AG04449 (cell line): Measurements from ENCODE around the gene DNAJB4.

Experiments used
- CTCF ChIA-PET: fragments of 350-600 bp; formaldehyde crosslinking; extraction: SDS; loops from one replicate; lab custom pipeline; 2021; ENCODE audit warnings: antibody characterized with exemption; lab: Yijun Ruan, JAX
- POLR2A ChIA-PET: fragments of 400-600, 350-600 bp; formaldehyde crosslinking; extraction: SDS; loops from one replicate; lab custom pipeline; 2020; ENCODE audit warnings: antibody characterized with exemption, inconsistent platforms; lab: Yijun Ruan, JAX
- DNase-seq: peaks from one replicate; pipeline ENCODE4 v3.0.0-alpha.2; 2010; ENCODE audit warnings: low read depth, low spot score
- H3K4me3 ChIP-seq: 2 replicates; pipeline ENCODE4 v1.5.1; 2011; ENCODE audit warnings: low read depth, mild to moderate bottlenecking, control low read depth, low read length
- CTCF ChIP-seq: IDR thresholded peaks from one replicate; pipeline ENCODE4 v1.5.1; 2011; ENCODE audit warnings: mild to moderate bottlenecking, moderate library complexity, low read length, control low read depth, inconsistent platforms; ENCODE audit not compliant: insufficient read depth; ENCODE audit errors: missing control alignments

Gene DNAJB4

GRCh38 chr1:77966291-77966690 lies 38.4 kb upstream of the DNAJB4 start:
- ChIA-PET CTCF (interaction anchor here (1.0 to 4.2 kb wide), 4 partner anchors 10 to 148 kb away, joined by 3 to 19 read pairs (median 4); no protein-coding TSS in a partner anchor), POLR2A (interaction anchor here (0.9 kb wide), 1 partner anchor 12 kb away, joined by 3 read pairs; no protein-coding TSS in a partner anchor)
- DNase-seq: no peak
- TF ChIP-seq CTCF: no peak
- no peak overlapping the region for H3K4me3 ChIP-seq

GRCh38 chr1:77970192-77970591 lies 34.5 kb upstream of the DNAJB4 start:
- DNase-seq: no peak
- H3K4me3 ChIP-seq: no peak overlapping the region
- CTCF ChIA-PET: interaction anchor here (1.0 to 1.3 kb wide), 3 partner anchors 8 to 144 kb away, joined by 3 to 5 read pairs (median 4); partner anchors contain the start of gene DNAJB4
- no peak for TF ChIP-seq CTCF
- POLR2A ChIA-PET: no interaction called here

- no peak for DNase-seq
- ChIA-PET CTCF (interaction anchor here (1.7 kb wide), 1 partner anchor 142 kb away, joined by 9 read pairs; no protein-coding TSS in a partner anchor), POLR2A (no interaction called here)
- no peak overlapping the region for H3K4me3 ChIP-seq
- TF ChIP-seq CTCF: no peak
These were observed 32.7 kb upstream of the DNAJB4 start for GRCh38 chr1:77972080-77972479.

- CTCF ChIA-PET: interaction anchor here (1.3 to 4.4 kb wide), 2 partner anchors 29 to 139 kb away, joined by 4 to 43 read pairs; partner anchors contain the start of gene DNAJB4
These were observed 29.4 kb upstream of the DNAJB4 start for GRCh38 chr1:77975386-77975785.

GRCh38 chr1:77975907-77976306 lies 28.8 kb upstream of the DNAJB4 start:
- POLR2A ChIA-PET: interaction anchor here (0.6 to 4.5 kb wide), 2 partner anchors 29 to 243 kb away, joined by 3 to 55 read pairs; partner anchors contain the start of gene DNAJB4
- DNase-seq: no peak
- CTCF ChIA-PET: interaction anchor here (0.7 to 4.4 kb wide), 5 partner anchors 29 to 630 kb away, joined by 3 to 43 read pairs (median 3); partner anchors contain the start of gene DNAJB4
- no peak for TF ChIP-seq CTCF
- H3K4me3 ChIP-seq: no peak overlapping the region; the same call in 1 of the 2 replicates

More at GRCh38 chr1:77975386-77975785, 29.4 kb upstream of the DNAJB4 start:
- H3K4me3 ChIP-seq: no peak overlapping the region; the same call in 1 of the 2 replicates
- POLR2A ChIA-PET: interaction anchor here (0.6 to 4.5 kb wide), 2 partner anchors 30 to 242 kb away, joined by 3 to 55 read pairs; partner anchors contain the start of gene DNAJB4
- TF ChIP-seq CTCF: no peak
- DNase-seq: no peak

- ChIA-PET POLR2A (interaction anchor here (4.5 kb wide), 1 partner anchor 29 kb away, joined by 55 read pairs; the partner anchor contains the start of gene DNAJB4), CTCF (interaction anchor here (0.7 to 4.4 kb wide), 7 partner anchors 9 to 630 kb away, joined by 3 to 43 read pairs (median 4); partner anchors contain the start of gene DNAJB4)
- peak overlapping the region; percentile 95 for H3K4me3 ChIP-seq
- DNase-seq: no peak
- TF ChIP-seq CTCF: no peak
These were observed 28.2 kb upstream of the DNAJB4 start for GRCh38 chr1:77976433-77977076.
